ENCODE measurements around the gene CACNB4. TPM values are rescaled to one million over a fixed set of nuclear protein-coding genes. Genes with fewer than 3 reads are reported as not detected.

The CACNB4 gene
- polyA plus RNA-seq, 1 donor = 1.8 TPM

- Histone ChIP-seq H3K36me3 (ENCODE audit: control insufficient read depth, insufficient read depth, low read length) (no peaks in the 10 kb centered on the region), H3K27ac (ENCODE audit: low read length) (no peak overlapping the region), H3K9me3 (ENCODE audit: control insufficient read depth, low read depth, low read length) (no peaks in the 10 kb centered on the region), H3K27me3 (ENCODE audit: control insufficient read depth, insufficient read depth, low read length) (no peaks in the 10 kb centered on the region), H3K4me3 (ENCODE audit: low read length) (no peak overlapping the region), H3K4me1 (ENCODE audit: control insufficient read depth, insufficient read depth, low read length) (no peaks in the 10 kb centered on the region)
- DNase-seq = no peak
- 82% methylated on average over 4 of the region's 6 CpGs for WGBS (ENCODE audit: insufficient coverage, low lambda C conversion rate)
Observed at GRCh38 chr2:151844211-151844896, 254.5 kb downstream of the CACNB4 start.

GRCh38 chr2:151843691-151844061, 255.2 kb downstream of the CACNB4 start:
- no peaks in the 10 kb centered on the region for H3K4me1 ChIP-seq (ENCODE audit: control insufficient read depth, insufficient read depth, low read length)
- H3K4me3 ChIP-seq (ENCODE audit: low read length) = no peak overlapping the region
- H3K9me3 ChIP-seq (ENCODE audit: control insufficient read depth, low read depth, low read length) = no peaks in the 10 kb centered on the region
- H3K36me3 ChIP-seq (ENCODE audit: control insufficient read depth, insufficient read depth, low read length) = no peaks in the 10 kb centered on the region
- no peaks in the 10 kb centered on the region for H3K27me3 ChIP-seq (ENCODE audit: control insufficient read depth, insufficient read depth, low read length)
- no peak for DNase-seq
- no CpG with 5 or more reads among the region's 1 CpG for WGBS (ENCODE audit: insufficient coverage, low lambda C conversion rate)
- H3K27ac ChIP-seq (ENCODE audit: low read length) = no peak overlapping the region

- H3K4me1 ChIP-seq (ENCODE audit: control insufficient read depth, insufficient read depth, low read length) = no peaks in the 10 kb centered on the region
- H3K9me3 ChIP-seq (ENCODE audit: control insufficient read depth, low read depth, low read length) = no peaks in the 10 kb centered on the region
- H3K36me3 ChIP-seq (ENCODE audit: control insufficient read depth, insufficient read depth, low read length) = no peaks in the 10 kb centered on the region
- no peak overlapping the region for H3K4me3 ChIP-seq (ENCODE audit: low read length)
- H3K27me3 ChIP-seq (ENCODE audit: control insufficient read depth, insufficient read depth, low read length) = no peaks in the 10 kb centered on the region
- no peak overlapping the region for H3K27ac ChIP-seq (ENCODE audit: low read length)
- WGBS (ENCODE audit: insufficient coverage, low lambda C conversion rate) = no CpG with 5 or more reads among the region's 8 CpGs
- no peak for DNase-seq
Observed at GRCh38 chr2:151842830-151843690, 255.8 kb downstream of the CACNB4 start.

- no peaks in the 10 kb centered on the region for H3K9me3 ChIP-seq (ENCODE audit: control insufficient read depth, low read depth, low read length)
- DNase-seq = peak in 1 of 2 donors; percentile 26
- no CpG with 5 or more reads among the region's 2 CpGs for WGBS (ENCODE audit: insufficient coverage, low lambda C conversion rate)
- H3K4me3 ChIP-seq (ENCODE audit: low read length) = no peak overlapping the region
- no peaks in the 10 kb centered on the region for H3K27me3 ChIP-seq (ENCODE audit: control insufficient read depth, insufficient read depth, low read length)
- H3K4me1 ChIP-seq (ENCODE audit: control insufficient read depth, insufficient read depth, low read length) = no peaks in the 10 kb centered on the region
- H3K36me3 ChIP-seq (ENCODE audit: control insufficient read depth, insufficient read depth, low read length) = no peaks in the 10 kb centered on the region
- H3K27ac ChIP-seq (ENCODE audit: low read length) = no peak overlapping the region
Observed at GRCh38 chr2:151841047-151841424, 257.8 kb downstream of the CACNB4 start.

- H3K36me3 ChIP-seq (ENCODE audit: control insufficient read depth, insufficient read depth, low read length) = no peaks in the 10 kb centered on the region
- H3K4me1 ChIP-seq (ENCODE audit: control insufficient read depth, insufficient read depth, low read length) = no peaks in the 10 kb centered on the region
- no peak overlapping the region for H3K27ac ChIP-seq (ENCODE audit: low read length)
- H3K9me3 ChIP-seq (ENCODE audit: control insufficient read depth, low read depth, low read length) = no peaks in the 10 kb centered on the region
- no peak for DNase-seq
- H3K4me3 ChIP-seq (ENCODE audit: low read length) = no peak overlapping the region
- no CpG with 5 or more reads among the region's 5 CpGs for WGBS (ENCODE audit: insufficient coverage, low lambda C conversion rate)
- no peaks in the 10 kb centered on the region for H3K27me3 ChIP-seq (ENCODE audit: control insufficient read depth, insufficient read depth, low read length)
Observed at GRCh38 chr2:151840216-151841046, 258.4 kb downstream of the CACNB4 start.

GRCh38 chr2:151837926-151838325, 260.9 kb downstream of the CACNB4 start:
- H3K4me1 ChIP-seq (ENCODE audit: control insufficient read depth, insufficient read depth, low read length) = no peaks in the 10 kb centered on the region
- no peak overlapping the region for H3K4me3 ChIP-seq (ENCODE audit: low read length)
- no peaks in the 10 kb centered on the region for H3K36me3 ChIP-seq (ENCODE audit: control insufficient read depth, insufficient read depth, low read length)
- no peak overlapping the region for H3K27ac ChIP-seq (ENCODE audit: low read length)
- WGBS (ENCODE audit: insufficient coverage, low lambda C conversion rate) = no CpG with 5 or more reads among the region's 3 CpGs
- H3K27me3 ChIP-seq (ENCODE audit: control insufficient read depth, insufficient read depth, low read length) = no peaks in the 10 kb centered on the region
- H3K9me3 ChIP-seq (ENCODE audit: control insufficient read depth, low read depth, low read length) = no peaks in the 10 kb centered on the region
- no peak for DNase-seq

GRCh38 chr2:151833984-151834383, 264.9 kb downstream of the CACNB4 start:
- Histone ChIP-seq H3K27me3 (ENCODE audit: control insufficient read depth, insufficient read depth, low read length) (no peaks in the 10 kb centered on the region), H3K4me1 (ENCODE audit: control insufficient read depth, insufficient read depth, low read length) (peaks cover 4% of the 10 kb centered on the region), H3K27ac (ENCODE audit: low read length) (no peak overlapping the region), H3K9me3 (ENCODE audit: control insufficient read depth, low read depth, low read length) (no peaks in the 10 kb centered on the region), H3K36me3 (ENCODE audit: control insufficient read depth, insufficient read depth, low read length) (no peaks in the 10 kb centered on the region), H3K4me3 (ENCODE audit: low read length) (no peak overlapping the region)
- 75% methylated on average over 2 of the region's 3 CpGs for WGBS (ENCODE audit: insufficient coverage, low lambda C conversion rate)
- DNase-seq = no peak

GRCh38 chr2:151830961-151831360, 267.9 kb downstream of the CACNB4 start:
- peaks cover 9% of the 10 kb centered on the region for H3K4me1 ChIP-seq (ENCODE audit: control insufficient read depth, insufficient read depth, low read length)
- no CpG with 5 or more reads among the region's 2 CpGs for WGBS (ENCODE audit: insufficient coverage, low lambda C conversion rate)
- H3K27me3 ChIP-seq (ENCODE audit: control insufficient read depth, insufficient read depth, low read length) = no peaks in the 10 kb centered on the region
- H3K36me3 ChIP-seq (ENCODE audit: control insufficient read depth, insufficient read depth, low read length) = no peaks in the 10 kb centered on the region
- H3K9me3 ChIP-seq (ENCODE audit: control insufficient read depth, low read depth, low read length) = no peaks in the 10 kb centered on the region
- H3K4me3 ChIP-seq (ENCODE audit: low read length) = no peak overlapping the region
- H3K27ac ChIP-seq (ENCODE audit: low read length) = peak overlapping the region; percentile 44
- DNase-seq = peak; percentile 43 to 68

GRCh38 chr2:151828890-151829324, 269.9 kb downstream of the CACNB4 start:
- DNase-seq = no peak
- WGBS (ENCODE audit: insufficient coverage, low lambda C conversion rate) = 100% methylated on average over 3 of the region's 5 CpGs
- H3K4me3 ChIP-seq (ENCODE audit: low read length) = peak overlapping the region; percentile 45

More at GRCh38 chr2:151828890-151829324, 269.9 kb downstream of the CACNB4 start:
- Histone ChIP-seq H3K36me3 (ENCODE audit: control insufficient read depth, insufficient read depth, low read length) (no peaks in the 10 kb centered on the region), H3K27me3 (ENCODE audit: control insufficient read depth, insufficient read depth, low read length) (no peaks in the 10 kb centered on the region), H3K9me3 (ENCODE audit: control insufficient read depth, low read depth, low read length) (no peaks in the 10 kb centered on the region), H3K4me1 (ENCODE audit: control insufficient read depth, insufficient read depth, low read length) (peaks cover 9% of the 10 kb centered on the region), H3K27ac (ENCODE audit: low read length) (peak overlapping the region; percentile 92)

All from large intestine (tissue), 3 donors.